ENCODE results near the gene MOB2.
A peak's percentile ranks its signal among the peaks of the same experiment; 100 is the strongest.

MOB2 gene

DNA sequence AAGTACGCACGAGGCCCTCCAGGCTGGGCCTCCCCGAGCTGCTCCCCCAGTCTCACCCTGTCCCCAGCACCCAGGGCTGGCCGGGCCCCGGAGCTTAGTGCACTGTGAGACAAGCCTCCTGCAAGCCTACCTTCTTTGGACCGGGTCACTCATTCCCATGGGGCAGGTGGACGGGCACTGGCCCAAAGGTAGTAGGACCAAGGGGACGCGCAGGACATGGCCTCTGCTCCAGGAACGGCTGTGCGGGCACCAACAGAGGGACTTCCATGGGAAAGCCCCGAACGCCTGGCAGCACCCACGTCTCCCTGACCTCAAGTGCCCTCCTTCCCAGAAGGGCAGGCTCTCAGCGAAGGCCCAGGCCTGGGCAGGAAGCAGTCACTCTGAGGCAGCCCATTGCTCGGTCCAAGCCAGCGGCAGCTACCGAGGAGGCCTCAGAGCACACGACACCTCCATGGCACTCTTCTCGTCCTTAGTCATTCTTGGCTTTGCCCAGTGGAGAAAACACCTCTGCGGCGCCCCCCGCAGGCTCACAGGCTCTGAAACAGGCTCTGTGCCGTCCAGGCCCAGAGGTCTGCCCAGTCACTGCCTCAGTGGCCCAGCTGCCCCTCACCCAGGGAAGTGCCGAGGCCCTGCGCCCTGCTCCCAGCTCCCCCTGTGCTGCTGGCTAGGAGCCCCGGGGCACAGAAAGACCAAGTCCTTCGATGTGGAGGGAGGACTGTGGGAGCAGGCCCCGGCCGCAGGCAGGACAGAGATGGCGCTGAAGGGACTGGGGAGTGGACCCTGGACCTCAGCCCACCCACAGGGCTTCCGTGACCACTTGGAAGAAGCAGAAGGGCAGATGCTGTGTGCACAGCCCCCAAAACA, 3.8 kb downstream of the MOB2 start:
- DNase-seq (ENCODE audit: low spot score), result no peak
- in situ Hi-C loops (cut with MboI; ENCODE audit: low pct_unique_long_range_greater_than_20kb, low sequenced_read_pairs, unreplicated experiment), result no loop called here
- TF ChIP-seq, protein P1, sequence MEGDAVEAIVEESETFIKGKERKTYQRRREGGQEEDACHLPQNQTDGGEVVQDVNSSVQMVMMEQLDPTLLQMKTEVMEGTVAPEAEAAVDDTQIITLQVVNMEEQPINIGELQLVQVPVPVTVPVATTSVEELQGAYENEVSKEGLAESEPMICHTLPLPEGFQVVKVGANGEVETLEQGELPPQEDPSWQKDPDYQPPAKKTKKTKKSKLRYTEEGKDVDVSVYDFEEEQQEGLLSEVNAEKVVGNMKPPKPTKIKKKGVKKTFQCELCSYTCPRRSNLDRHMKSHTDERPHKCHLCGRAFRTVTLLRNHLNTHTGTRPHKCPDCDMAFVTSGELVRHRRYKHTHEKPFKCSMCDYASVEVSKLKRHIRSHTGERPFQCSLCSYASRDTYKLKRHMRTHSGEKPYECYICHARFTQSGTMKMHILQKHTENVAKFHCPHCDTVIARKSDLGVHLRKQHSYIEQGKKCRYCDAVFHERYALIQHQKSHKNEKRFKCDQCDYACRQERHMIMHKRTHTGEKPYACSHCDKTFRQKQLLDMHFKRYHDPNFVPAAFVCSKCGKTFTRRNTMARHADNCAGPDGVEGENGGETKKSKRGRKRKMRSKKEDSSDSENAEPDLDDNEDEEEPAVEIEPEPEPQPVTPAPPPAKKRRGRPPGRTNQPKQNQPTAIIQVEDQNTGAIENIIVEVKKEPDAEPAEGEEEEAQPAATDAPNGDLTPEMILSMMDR (IDR thresholded peaks at IDR 0.05; ENCODE audit: extremely low read depth, insufficient read depth, missing control alignments), result peak; percentile 25

DNA sequence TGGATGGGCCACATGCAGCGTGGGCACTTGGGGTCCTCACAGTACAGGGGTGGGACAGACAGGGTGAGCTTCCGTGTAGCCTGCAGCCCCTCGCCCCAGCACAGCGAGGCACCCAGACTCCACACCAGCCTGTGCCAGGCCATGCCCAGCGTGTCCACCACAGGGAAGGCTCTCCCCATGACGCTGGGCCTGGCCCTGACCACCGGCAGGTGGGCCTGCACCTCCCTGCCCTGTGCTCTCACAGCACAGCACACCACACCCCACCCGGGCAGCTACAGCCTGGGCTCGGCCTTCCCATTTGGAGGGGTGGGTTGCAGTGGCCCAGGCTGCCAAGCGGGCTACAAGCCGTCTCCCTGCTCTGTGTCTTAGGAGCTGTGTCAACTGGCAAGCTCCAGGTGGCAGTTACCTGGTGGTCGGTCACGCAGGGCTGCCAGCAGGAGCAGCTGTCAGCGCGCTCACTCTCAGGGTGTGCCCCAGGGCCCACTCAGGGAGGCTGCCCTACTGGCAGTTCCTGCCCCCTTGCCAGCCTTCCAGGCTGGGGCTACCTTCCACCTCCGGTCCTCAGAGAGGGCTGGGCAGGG, 4.6 kb downstream of the MOB2 start:
- DNase-seq (ENCODE audit: low spot score), result no peak
- in situ Hi-C loops (cut with MboI; ENCODE audit: low pct_unique_long_range_greater_than_20kb, low sequenced_read_pairs, unreplicated experiment), result no loop called here
- TF ChIP-seq, protein P1 (IDR thresholded peaks at IDR 0.05; ENCODE audit: extremely low read depth, insufficient read depth, missing control alignments), result no peak

DNA sequence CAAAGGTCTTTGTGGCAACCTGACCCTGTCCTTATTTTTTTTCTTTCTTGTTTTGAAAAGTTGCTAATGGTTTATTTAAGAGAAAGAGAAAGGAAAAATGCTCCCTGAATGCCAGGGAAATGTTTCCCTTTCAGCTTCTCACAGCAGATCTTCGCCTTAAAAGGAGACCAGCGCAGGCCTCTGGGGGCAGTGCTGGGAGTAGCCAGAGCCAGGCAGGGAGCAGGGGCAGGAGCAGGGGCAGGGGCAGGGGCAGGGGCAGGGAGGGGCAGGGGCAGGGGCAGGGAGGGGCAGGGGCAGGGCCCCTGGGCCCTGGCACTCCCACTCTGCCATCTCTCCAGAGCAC, 5.1 kb downstream of the MOB2 start:
- TF ChIP-seq, protein P1 (IDR thresholded peaks at IDR 0.05; ENCODE audit: extremely low read depth, insufficient read depth, missing control alignments), result no peak
- DNase-seq (ENCODE audit: low spot score), result no peak
- in situ Hi-C loops (cut with MboI; ENCODE audit: low pct_unique_long_range_greater_than_20kb, low sequenced_read_pairs, unreplicated experiment), result no loop called here

DNA sequence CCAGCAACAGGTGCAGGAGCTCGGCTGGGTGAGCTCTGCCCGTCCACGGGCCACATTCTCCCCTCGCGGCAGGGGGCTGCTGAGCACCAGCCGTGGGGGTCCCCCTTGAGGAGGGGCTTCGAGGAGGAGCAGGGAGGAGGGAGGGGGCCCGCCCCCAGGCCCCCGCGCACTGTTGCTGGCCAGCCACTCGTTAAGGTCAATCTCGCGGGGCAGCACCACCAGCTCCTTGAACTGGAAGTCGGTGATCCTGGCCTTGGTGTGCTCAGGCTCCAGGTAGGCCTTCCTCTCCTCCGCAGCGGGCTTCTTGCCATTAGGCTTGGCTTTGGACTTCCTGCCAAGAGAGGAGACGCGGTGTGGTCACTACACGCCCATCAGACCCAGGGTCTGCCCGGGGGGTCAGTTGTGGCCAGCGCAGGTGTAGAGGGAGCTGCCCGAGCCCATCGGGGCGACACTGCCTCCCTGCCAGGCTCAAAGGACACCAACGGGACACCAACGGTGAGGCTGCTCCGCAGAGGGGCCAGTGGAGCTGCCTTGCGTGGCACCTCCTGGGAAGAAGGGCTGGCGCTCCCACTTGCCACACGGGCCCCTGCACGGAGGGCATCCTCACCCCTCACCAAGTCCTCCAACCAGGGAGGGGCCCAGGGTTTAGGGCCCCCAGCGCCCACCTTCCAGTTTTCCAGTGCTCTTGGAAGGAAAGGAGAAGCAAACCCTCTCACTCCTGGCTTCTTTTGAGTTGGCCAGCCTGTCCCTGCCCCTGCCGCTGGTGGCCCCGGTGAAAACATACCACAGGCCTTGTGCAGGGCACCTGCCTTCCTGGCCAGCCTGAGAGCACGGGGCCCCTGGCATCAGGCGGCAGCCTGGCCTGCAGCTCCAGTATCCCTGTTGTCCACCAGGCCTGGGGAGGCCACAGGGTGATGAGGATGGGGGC, 5.8 kb downstream of the MOB2 start:
- TF ChIP-seq, protein P1 (IDR thresholded peaks at IDR 0.05; ENCODE audit: extremely low read depth, insufficient read depth, missing control alignments), result no peak
- in situ Hi-C loops (cut with MboI; ENCODE audit: low pct_unique_long_range_greater_than_20kb, low sequenced_read_pairs, unreplicated experiment), result no loop called here
- DNase-seq (ENCODE audit: low spot score), result no peak

DNA sequence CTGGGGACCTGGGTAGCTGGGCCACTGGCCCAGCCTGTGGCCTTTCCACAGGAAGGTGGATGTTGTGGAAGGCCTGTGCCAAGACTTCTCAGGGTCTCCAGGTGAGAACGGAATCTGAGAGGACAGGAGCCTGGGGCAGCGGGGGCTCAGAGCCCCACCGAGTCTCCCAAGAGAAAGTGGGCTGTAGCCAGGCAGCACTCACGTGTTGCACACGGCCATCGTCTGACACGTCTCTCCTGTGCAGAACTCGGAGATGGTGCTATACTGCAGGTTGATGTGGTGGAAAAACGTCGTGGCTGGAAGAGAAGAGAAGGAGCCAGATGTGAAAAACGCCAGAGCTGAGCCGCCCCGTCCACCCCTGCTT, 6.4 kb downstream of the MOB2 start:
- DNase-seq (ENCODE audit: low spot score), result no peak
- in situ Hi-C loops (cut with MboI; ENCODE audit: low pct_unique_long_range_greater_than_20kb, low sequenced_read_pairs, unreplicated experiment), result no loop called here
- TF ChIP-seq, protein P1 (IDR thresholded peaks at IDR 0.05; ENCODE audit: extremely low read depth, insufficient read depth, missing control alignments), result no peak

DNA sequence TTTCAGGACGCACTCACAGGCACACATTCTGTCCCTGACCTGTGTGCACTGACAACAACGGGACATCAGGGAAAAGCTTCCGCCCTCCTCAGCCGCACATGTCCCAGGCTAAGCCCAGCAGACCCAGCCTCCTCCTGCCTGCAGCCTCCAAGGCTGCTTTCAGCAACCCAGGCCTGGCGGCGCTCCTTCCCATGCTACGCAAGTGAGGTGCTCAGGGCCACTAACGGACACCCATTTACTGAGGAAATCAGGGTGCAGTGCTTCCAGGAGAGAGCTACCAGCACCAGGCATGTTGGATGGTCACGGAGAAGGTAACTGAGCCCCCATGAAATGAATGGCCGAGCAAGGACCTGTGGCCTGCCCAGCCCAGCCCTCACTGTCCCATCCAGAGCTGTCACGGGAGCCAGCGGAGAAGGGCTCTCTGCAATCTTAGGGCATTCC, 6.9 kb downstream of the MOB2 start:
- no peak for DNase-seq (ENCODE audit: low spot score)
- TF ChIP-seq, protein P1 (IDR thresholded peaks at IDR 0.05; ENCODE audit: extremely low read depth, insufficient read depth, missing control alignments), result no peak
- in situ Hi-C loops (cut with MboI; ENCODE audit: low pct_unique_long_range_greater_than_20kb, low sequenced_read_pairs, unreplicated experiment), result no loop called here

All from GM13977 (cell line).